Stimulated activated CD8-positive, alpha-beta memory T cell treated with anti-CD3 and anti-CD28 coated beads, Interleukin-7, amount 100 ng/mL, for 24 hours (primary cell): Measurements from ENCODE around the gene KPNA3.
"Not testable (repeated sequence)": the region's sequence is repeated elsewhere in the genome, so short reads cannot be mapped to it uniquely, and the experiment has no call there.

Experiments
- DNase-seq: peaks from one replicate; pipeline ENCODE4 v3.0.0-alpha.2; 2020; ENCODE audit warnings: low read depth

The KPNA3 gene

GRCh38 chr13:49746111-49746510, 46.4 kb downstream of the KPNA3 start:
- no peak for DNase-seq

DNA sequence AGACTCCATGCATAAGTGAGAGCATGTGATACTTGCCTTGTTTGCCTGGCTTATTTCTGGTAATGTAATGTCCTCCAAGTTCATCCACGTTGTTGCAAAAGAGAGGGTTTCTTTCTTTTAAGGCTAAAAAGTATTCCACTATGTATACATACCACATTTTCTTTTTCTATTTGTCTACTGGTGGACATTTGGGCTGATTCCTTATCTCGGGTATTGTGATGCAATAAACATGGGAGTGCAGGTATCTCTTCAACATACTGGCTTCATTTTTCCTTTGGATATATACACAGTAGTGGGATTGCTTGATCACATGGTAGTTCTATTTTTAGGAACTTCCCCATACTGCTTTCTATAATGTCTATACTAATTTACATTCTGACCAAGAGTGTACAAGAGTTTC, 51.6 kb downstream of the KPNA3 start:
- no peak for DNase-seq

DNA sequence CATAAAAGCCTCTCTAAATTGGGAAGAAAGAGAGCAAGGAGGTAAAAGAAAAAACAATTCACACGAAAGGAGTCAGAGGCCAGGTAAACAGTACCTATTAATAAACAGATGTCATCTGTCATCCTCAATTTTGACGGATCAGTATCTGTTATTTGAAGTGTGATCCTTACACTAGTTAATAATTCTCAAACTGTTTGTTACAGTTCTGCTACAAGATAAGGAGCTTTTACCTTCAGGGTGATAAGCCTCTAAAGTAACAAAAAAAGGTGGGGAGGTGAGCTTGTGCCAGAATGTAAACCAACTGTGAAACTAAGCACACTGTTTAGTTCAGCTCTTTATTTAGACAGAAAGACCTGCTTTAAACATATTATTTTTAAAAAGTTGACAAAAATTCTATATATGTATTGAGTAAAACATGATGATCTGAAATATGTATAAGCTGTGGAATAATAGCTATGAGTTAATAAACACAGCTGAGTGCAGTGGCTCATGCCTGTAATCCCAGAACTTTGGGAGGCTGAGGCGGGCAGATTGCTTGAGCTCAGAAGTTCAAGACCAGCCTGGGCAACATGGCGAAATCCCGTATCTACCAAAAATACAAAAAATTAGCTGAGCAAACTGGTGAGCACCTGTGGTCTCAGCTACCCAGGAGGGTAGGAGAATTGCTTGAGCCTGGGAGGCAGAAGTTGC, 52.8 kb downstream of the KPNA3 start:
- no peak for DNase-seq

DNA sequence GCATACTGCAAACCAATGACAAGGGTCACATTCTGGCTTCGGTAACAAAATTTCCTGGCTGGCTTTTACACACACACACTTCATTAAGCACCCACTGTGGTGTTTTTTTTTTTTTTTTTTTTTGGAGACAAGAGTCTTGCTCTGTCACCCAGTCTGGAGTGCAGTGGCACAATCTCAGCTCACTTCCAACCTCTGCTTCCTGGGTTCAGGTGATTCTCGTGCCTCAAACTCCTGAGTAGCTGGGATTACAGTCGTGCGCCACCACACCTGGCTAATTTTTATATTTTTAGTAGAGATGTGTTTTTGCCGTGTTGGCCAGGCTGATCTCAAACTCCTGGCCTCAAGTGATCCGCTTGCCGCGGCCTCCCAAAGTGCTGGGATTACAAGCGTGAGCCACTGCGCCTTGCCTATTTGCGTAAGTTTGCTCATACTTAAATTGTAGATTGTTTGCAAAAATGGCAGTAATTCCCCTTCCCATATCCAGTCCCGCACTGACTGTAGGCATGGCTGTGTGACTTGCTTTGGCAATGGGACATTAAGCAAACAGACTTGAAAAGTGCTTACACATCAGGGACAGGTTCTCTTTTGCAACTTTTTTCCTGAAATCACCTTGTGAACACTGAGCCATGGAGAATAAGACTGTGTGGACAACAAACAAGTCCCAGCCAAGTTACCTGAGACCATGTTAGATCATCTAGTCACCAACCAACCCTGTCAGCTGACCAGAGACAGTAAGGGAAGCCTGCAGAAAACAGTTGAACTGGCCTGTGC, 59.1 kb downstream of the KPNA3 start:
- DNase-seq = no peak

DNA sequence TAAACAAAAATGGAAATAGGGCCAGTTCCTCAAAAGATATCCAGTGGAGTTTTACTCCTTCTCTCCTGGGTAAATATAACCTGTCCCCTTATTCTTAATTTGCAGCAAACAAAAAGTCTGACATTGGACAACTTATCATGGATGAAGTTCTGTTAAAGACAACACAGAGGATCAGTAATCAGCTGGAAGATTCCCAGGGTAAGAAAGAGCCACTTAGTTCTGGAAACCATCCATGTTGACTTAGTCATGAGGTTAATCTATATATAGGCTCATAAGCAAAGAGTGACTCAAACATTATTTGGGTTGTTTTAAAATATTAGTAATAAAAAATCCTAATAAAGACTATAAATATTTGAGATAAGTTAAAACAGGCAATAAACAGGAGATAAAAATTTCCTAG, 60.7 kb downstream of the KPNA3 start:
- no peak for DNase-seq

GRCh38 chr13:49716615-49717014, 75.9 kb downstream of the KPNA3 start:
- DNase-seq = no peak

GRCh38 chr13:49714757-49715156, 77.7 kb downstream of the KPNA3 start:
- DNase-seq = no peak

DNA sequence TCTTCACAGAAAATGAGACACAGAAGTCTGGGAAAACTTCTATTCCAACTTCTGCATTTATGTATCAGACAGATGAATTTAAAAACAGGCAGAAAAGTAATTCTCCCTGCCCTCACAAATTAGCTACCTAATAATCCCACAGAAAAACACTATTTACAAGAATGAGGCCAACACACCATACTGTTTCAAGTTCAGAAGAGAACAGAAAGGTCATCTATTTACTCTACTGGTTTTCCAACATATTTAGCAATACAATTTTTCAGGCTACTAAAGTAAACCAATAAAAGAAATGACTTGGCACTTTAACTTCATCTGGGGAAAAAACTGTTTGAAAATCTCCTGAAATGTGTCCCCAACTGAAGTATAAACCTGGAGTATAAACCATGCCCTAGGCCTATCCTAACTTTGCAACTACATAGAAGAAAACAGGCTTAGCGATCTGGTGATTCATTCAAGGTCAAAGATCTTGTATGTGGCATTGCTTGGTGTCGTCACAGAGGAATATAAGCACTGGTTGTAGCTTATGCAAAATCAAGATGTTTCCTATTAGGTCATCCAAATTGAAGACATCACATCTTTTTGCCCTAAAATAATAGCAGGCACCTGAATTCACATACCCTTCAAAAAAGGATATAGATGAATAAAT, 81.1 kb downstream of the KPNA3 start:
- no peak for DNase-seq

- DNase-seq = not testable (repeated sequence)
Measured at GRCh38 chr13:49704264-49704663, 88.2 kb downstream of the KPNA3 start.

DNA sequence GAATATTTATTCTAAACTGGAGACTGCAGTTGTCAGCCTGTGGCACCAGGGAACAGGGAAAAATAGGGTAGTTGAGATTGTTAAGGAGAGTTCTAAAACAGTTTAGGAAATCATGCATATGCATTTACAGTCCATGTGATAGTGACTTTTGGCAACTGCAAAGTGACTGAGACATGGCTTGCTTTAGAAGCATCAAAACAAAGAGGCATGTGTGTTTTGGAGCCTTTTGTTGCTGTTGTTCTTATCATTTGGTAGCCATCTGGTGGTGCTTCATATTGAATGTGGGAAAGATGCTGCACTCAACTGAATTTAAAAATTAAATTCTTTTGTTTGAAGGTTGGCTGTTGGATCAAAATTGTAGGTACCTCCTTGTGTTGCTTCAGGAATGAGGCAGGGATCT, 91.0 kb downstream of the KPNA3 start:
- no peak for DNase-seq

- no peak for DNase-seq
Measured at GRCh38 chr13:49697468-49697867, 95.0 kb downstream of the KPNA3 start.

DNA sequence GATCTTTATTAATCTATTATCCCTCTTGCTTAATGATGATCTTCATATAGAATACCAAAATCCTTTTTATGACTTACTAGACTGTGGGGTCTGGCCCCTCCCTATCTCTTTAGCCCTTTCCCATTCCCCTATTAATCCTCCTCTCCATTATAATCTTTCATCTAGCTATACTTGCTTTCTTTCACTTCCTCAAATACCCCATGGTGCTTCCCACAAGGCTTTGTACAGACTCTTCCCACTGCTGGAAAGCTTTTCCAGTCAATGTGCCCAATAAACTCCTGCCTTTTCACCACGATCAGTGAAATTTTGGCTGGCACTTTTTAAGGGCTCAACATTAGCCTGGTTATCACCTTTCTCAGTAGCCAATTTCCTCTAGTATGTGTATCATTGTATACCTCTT, 98.0 kb downstream of the KPNA3 start:
- no peak for DNase-seq

DNA sequence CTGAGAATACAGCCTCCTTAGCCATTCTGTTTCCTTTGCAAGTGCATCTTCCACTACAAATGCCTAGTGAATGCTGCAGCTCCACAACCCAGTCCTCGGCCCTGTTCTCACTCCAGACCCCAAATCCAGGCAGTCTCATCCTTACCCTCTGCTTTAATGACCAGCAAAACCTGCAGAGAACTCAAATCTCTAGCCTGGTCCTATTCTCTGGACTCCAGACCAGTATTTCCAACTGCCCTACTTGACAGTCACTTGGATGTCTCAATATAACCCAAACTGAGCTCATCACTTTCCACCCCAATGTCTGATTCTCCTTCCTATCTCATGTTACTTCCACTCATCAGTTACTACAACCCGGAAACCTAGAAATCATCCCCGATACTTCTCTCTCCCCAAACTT, 98.6 kb downstream of the KPNA3 start:
- no peak for DNase-seq

DNA sequence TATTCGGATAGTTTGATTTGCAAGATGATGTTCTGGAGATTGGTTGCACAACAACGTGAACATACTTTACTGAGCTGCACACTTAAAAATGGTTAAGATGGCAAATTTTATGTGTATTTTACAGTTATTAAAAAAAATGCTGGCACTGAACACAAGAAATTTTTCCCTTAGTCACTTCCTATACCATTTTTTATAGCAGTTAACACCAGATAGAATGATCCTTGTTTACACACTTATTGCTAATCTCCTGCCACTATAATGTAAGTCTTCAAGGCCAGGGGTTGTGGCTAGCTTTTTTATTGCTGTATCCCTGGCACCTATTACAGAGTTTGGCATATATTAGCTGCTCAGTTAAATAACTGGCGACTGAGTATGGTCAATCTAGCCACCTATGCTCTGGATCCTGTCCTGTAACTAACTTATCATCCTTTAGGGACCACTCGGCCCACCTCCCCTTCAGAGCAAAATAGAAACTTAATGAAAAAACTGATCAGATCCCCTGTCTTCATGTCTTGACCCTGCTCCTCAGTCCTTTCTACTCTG, 99.2 kb downstream of the KPNA3 start:
- no peak for DNase-seq

GRCh38 chr13:49690995-49691784, 101.3 kb downstream of the KPNA3 start, which contains the start of gene EBPL:
Gene EBPL, minus strand, starts transcription at chr13:49691486. Its CDS starts 62 bp downstream, at chr13:49691424.
- peak; percentile 87 for DNase-seq

DNA sequence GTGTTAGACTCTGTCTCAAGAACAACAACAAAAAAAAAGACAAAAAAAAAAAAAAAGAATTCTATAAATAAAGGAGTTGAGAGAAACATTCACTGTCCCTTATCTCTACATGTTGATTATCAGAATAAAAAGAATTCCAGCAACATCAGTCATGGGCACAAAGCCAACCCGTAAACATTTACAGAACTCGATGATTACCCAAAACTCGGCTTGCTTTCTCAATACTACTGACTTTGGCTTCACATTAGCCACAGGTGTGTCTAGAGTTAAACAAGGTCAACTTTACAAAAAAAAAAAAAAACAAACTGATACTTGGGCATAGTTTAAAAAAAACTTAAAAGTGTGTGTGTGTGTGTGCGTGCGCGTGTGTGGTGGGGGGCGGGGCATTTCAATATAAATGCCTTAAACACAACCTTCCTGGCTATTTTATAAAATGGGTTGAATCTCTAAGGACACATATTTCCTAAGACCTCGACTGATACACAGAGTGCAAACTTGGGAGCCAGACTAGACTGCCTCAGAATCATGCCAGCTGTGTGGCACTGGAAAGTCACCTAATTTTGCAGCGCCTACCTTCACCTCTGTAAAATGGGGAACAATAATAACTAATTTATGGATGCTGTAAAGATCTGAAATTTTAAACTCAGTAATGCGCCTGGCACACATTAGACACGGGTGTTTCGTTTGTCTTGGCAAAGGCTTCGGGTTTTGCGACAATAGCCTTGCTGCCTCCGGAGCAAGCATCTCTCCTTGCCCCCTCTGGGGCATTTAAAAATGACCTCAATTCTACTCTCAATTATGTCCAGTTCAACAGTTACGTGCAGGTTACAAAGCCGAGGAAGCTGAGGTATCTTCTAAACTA, 102.1 kb downstream of the KPNA3 start:
- DNase-seq = no peak

GRCh38 chr13:49683489-49683888, 109.0 kb downstream of the KPNA3 start:
- no peak for DNase-seq

- DNase-seq = no peak
Measured at GRCh38 chr13:49681842-49682435, 110.5 kb downstream of the KPNA3 start.

- DNase-seq = no peak
Measured at GRCh38 chr13:49679246-49679645, 113.2 kb downstream of the KPNA3 start.

- DNase-seq = no peak
Measured at GRCh38 chr13:49678191-49678914, 114.1 kb downstream of the KPNA3 start.
